NCI-H146 treated with DMSO at 0.1 percent for 48 hours (cell line): ENCODE data around the gene TAGAP.
"Not testable (repeated sequence)": the region's sequence is repeated elsewhere in the genome, so short reads cannot be mapped to it uniquely, and the experiment has no call there.

Source experiments
- DNase-seq: peaks from one replicate; lab custom pipeline; 2025; ENCODE audit not compliant: unreplicated experiment; lab: John Stamatoyannopoulos, UW

The TAGAP gene

GRCh38 chr6:159013229-159013628, 31.6 kb downstream of the TAGAP start:
- no peak for DNase-seq

- DNase-seq, result no peak
Observed at GRCh38 chr6:159012201-159012600, 32.6 kb downstream of the TAGAP start.

- not testable (repeated sequence) for DNase-seq
Observed at GRCh38 chr6:159010037-159010612, 34.7 kb downstream of the TAGAP start.

GRCh38 chr6:159008656-159009288, 36.0 kb downstream of the TAGAP start:
- DNase-seq, result peak; percentile 39

- DNase-seq, result no peak
Observed at GRCh38 chr6:159007510-159007909, 37.3 kb downstream of the TAGAP start.

- no peak for DNase-seq
Observed at GRCh38 chr6:159005436-159005835, 39.4 kb downstream of the TAGAP start.

GRCh38 chr6:159004592-159004991, 40.2 kb downstream of the TAGAP start:
- DNase-seq, result no peak

GRCh38 chr6:159002432-159003155, 42.2 kb downstream of the TAGAP start:
- no peak for DNase-seq

GRCh38 chr6:158999666-159000403, 45.0 kb downstream of the TAGAP start, which contains the start of gene RSPH3:
Gene RSPH3 (minus strand): TSS chr6:159000202. CDS start chr6:158999550, 652 bp downstream.
- DNase-seq, result peak; percentile 97

GRCh38 chr6:158999154-158999665, 45.6 kb downstream of the TAGAP start:
- no peak for DNase-seq

- DNase-seq, result no peak
Observed at GRCh38 chr6:158996856-158997255, 47.9 kb downstream of the TAGAP start.

- no peak for DNase-seq
Observed at GRCh38 chr6:158993639-158994038, 51.2 kb downstream of the TAGAP start.

- no peak for DNase-seq
Observed at GRCh38 chr6:158991017-158991723, 53.6 kb downstream of the TAGAP start.

GRCh38 chr6:158989711-158990110, 55.1 kb downstream of the TAGAP start:
- DNase-seq, result not testable (repeated sequence)

- DNase-seq, result no peak
Observed at GRCh38 chr6:158988477-158988876, 56.3 kb downstream of the TAGAP start.

GRCh38 chr6:158987657-158988056, 57.1 kb downstream of the TAGAP start:
- DNase-seq, result no peak
